ENCODE measurements around the gene NABP1.

DNA sequence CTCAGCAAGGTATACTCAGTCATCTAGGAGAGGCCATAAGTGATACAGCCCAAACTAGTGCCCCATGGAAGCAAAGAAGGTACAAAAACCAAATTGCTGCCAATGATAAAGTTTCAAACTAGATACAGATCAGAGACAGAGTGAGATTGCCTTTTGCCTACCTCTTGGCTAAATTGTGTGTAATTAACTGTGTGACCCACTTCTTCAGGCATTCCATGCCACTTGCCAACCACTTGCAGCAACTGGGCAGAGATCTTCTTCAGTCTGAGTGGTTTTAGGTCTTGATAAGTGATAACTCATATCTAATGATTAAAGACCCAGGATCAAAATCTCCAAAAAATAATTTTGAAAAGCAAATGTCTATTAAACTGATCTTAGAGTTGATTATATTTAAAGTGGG lies 21.1 kb upstream of the NABP1 start:
- TF ChIP-seq, protein P1, sequence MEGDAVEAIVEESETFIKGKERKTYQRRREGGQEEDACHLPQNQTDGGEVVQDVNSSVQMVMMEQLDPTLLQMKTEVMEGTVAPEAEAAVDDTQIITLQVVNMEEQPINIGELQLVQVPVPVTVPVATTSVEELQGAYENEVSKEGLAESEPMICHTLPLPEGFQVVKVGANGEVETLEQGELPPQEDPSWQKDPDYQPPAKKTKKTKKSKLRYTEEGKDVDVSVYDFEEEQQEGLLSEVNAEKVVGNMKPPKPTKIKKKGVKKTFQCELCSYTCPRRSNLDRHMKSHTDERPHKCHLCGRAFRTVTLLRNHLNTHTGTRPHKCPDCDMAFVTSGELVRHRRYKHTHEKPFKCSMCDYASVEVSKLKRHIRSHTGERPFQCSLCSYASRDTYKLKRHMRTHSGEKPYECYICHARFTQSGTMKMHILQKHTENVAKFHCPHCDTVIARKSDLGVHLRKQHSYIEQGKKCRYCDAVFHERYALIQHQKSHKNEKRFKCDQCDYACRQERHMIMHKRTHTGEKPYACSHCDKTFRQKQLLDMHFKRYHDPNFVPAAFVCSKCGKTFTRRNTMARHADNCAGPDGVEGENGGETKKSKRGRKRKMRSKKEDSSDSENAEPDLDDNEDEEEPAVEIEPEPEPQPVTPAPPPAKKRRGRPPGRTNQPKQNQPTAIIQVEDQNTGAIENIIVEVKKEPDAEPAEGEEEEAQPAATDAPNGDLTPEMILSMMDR (IDR thresholded peaks at IDR 0.05; ENCODE audit: low read depth, low read length), result no peak
- TF ChIP-seq, protein P2, sequence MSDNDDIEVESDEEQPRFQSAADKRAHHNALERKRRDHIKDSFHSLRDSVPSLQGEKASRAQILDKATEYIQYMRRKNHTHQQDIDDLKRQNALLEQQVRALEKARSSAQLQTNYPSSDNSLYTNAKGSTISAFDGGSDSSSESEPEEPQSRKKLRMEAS (IDR thresholded peaks at IDR 0.05; ENCODE audit: low read depth, low read length), result no peak
- TF ChIP-seq POLR2A (IDR thresholded peaks at IDR 0.05; ENCODE audit: extremely low read depth, insufficient read length), result no peak

All from NB4 (cell line).